Right renal pelvis (tissue), 4 donors: ENCODE measurements around the gene TRHDE. TPM values are rescaled to one million over a fixed set of nuclear protein-coding genes. Genes with fewer than 3 reads are reported as not detected.
"Not testable (repeated sequence)": the region's sequence is repeated elsewhere in the genome, so short reads cannot be mapped to it uniquely, and the experiment has no call there.

ENCODE experiments used
- DNase-seq, 4 donors: peaks; one replicate each; pipeline ENCODE4 v3.0.0-alpha.2; 2013; ENCODE audit warnings: low read depth in 4 of 4, low spot score in 3 of 4, missing footprints in 1 of 4
- polyA plus RNA-seq, 4 donors: library from polyadenylated mRNA; unstranded; fragments of 120-200 nt; gene quantifications; one replicate each; pipeline ENCODE4 v1.2.1, GENCODE V29; 2013; ENCODE audit not compliant: insufficient read length in 4 of 4

TRHDE gene
- polyA plus RNA-seq, 4 donors = 26.4 to 29.4 (median 28.0) TPM

- DNase-seq = no peak
Observed at GRCh38 chr12:72502546-72502945, 230.4 kb downstream of the TRHDE start.

GRCh38 chr12:72505227-72505626 lies 233.1 kb downstream of the TRHDE start:
- DNase-seq = no peak

GRCh38 chr12:72509891-72510290 lies 237.7 kb downstream of the TRHDE start:
- no peak for DNase-seq

- DNase-seq = no peak
Observed at GRCh38 chr12:72510772-72511171, 238.6 kb downstream of the TRHDE start.

- no peak for DNase-seq
Observed at GRCh38 chr12:72511498-72511897, 239.3 kb downstream of the TRHDE start.

- no peak for DNase-seq
Observed at GRCh38 chr12:72511906-72512305, 239.7 kb downstream of the TRHDE start.

- DNase-seq = not testable (repeated sequence)
Observed at GRCh38 chr12:72520044-72520678, 248.0 kb downstream of the TRHDE start.

GRCh38 chr12:72521326-72521725 lies 249.2 kb downstream of the TRHDE start:
- DNase-seq = no peak

- DNase-seq = no peak
Observed at GRCh38 chr12:72522411-72522810, 250.2 kb downstream of the TRHDE start.

- no peak for DNase-seq
Observed at GRCh38 chr12:72523754-72524153, 251.6 kb downstream of the TRHDE start.

GRCh38 chr12:72535212-72535990 lies 263.2 kb downstream of the TRHDE start:
- no peak for DNase-seq

GRCh38 chr12:72540811-72541210 lies 268.6 kb downstream of the TRHDE start:
- DNase-seq = no peak

- no peak for DNase-seq
Observed at GRCh38 chr12:72543777-72544467, 271.8 kb downstream of the TRHDE start.

GRCh38 chr12:72546106-72546505 lies 273.9 kb downstream of the TRHDE start:
- no peak for DNase-seq

GRCh38 chr12:72547573-72547972 lies 275.4 kb downstream of the TRHDE start:
- no peak for DNase-seq

- no peak for DNase-seq
Observed at GRCh38 chr12:72549184-72549583, 277.0 kb downstream of the TRHDE start.

GRCh38 chr12:72560003-72560769 lies 288.0 kb downstream of the TRHDE start:
- no peak for DNase-seq

GRCh38 chr12:72570601-72571000 lies 298.4 kb downstream of the TRHDE start:
- DNase-seq = no peak

GRCh38 chr12:72574138-72574537 lies 302.0 kb downstream of the TRHDE start:
- no peak for DNase-seq

- DNase-seq = no peak
Observed at GRCh38 chr12:72578327-72578726, 306.2 kb downstream of the TRHDE start.

- DNase-seq = no peak
Observed at GRCh38 chr12:72586456-72586855, 314.3 kb downstream of the TRHDE start.
